ENCODE data around the gene ADAP1.
A peak's percentile ranks its signal among the peaks of the same experiment; 100 is the strongest.
"Not testable (repeated sequence)": the region's sequence is repeated elsewhere in the genome, so short reads cannot be mapped to it uniquely, and the experiment has no call there.

The ADAP1 gene

GRCh38 chr7:875476-876076 lies 78.9 kb downstream of the ADAP1 start:
- DNase-seq: no peak

- DNase-seq: no peak
These were observed 79.4 kb downstream of the ADAP1 start for GRCh38 chr7:875051-875450.

DNA sequence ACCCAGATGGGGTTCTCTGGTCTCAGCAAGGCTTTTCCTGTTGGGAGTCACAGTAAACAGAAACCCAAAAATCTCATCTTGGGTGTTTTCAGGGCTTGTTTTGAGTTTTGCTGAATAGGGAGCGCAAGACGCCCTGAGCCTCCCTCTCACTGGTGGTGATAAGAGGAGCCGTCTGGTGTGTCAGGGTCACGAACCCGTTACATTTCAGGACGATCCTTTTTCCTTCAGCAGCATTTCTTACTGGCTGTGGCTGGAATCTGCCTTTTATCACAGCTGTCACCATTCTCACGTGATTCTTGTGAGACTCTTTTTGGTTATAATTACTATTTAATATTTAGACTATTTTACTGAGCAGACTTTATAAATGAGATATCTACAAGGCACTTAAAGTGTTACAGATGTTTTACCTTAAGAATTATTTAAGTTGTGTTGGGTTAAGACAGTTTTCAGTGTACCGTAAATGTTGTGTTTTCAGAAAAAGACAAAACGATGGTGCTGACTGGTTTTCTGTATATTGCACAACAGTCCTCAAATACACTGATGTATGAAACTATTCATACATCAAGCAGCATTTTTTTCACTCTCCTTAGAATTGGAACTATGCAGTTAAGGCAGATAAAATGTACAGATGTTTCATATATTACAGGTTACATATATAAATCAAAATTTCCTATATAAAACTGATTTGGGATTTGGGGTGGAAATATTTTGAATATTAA lies 80.3 kb downstream of the ADAP1 start:
- DNase-seq: no peak

- DNase-seq: peak; percentile 70
These were observed 81.0 kb downstream of the ADAP1 start for GRCh38 chr7:873367-874002.

- DNase-seq: not testable (repeated sequence)
These were observed 81.8 kb downstream of the ADAP1 start for GRCh38 chr7:872685-873084.

- no peak for DNase-seq
These were observed 82.5 kb downstream of the ADAP1 start for GRCh38 chr7:871900-872537.

GRCh38 chr7:869348-869747 lies 85.1 kb downstream of the ADAP1 start:
- DNase-seq: no peak

- no peak for DNase-seq
These were observed 86.3 kb downstream of the ADAP1 start for GRCh38 chr7:868189-868486.

DNA sequence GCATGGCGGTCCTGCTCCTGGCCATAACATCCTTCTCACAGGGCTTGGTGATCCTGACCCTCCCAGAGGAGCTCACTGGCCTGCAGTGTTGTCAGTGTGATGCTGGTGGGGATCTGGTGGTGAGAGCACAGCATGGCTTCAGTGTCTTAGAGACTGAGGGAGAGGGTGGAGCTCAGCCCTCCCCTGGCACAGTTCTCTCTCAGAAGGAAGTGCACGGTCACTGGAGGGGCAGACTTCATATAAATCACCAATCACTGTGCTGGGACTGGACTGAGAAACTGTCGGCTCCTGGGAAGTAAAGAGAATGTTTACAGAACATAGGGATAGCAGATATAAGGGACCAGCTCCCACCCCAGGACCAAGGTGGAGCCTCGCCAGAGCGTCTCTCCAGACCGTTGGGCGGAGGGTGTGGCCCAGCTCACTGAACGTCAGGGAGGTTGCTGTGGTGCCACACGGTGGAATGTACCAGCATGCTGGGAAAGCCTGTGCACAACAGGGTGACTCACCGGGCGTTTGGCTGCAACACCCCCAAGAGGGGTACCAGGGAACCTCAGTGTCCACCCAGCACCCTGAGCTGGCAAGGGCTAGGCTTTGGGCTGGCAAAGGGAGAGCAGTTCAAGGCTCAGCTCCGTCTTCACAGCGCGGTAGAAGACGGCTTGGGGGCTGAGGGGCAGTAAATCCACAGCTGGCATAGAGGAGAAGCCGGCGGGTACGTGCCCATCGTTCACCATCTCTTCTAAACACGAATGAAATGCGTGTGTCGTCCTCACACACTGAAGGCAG lies 86.9 kb downstream of the ADAP1 start:
- no peak for DNase-seq

- DNase-seq: no peak
These were observed 87.5 kb downstream of the ADAP1 start for GRCh38 chr7:867001-867405.

DNA sequence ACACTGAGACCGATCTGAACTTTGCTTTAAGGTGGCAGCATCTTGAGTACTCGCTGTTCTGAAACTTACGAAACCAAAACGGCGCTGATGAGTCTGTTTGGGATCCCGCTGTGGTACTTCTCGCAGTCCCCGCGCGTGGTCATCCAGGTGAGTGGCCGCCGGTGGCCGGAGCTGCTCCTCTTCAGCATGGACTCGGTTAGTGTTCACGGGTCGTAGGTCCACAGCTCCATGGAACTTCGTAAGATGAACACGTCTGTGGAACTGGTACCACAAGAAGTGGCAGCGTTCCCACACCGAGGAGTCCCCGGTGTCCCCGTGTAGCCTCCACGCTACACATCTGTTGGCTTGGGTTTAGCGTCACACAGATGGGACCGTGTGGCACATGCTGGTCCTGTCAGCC lies 88.6 kb downstream of the ADAP1 start:
- no peak for DNase-seq

GRCh38 chr7:863106-863505 lies 91.4 kb downstream of the ADAP1 start:
- no peak for DNase-seq

GRCh38 chr7:862157-862556 lies 92.3 kb downstream of the ADAP1 start:
- DNase-seq: no peak

DNA sequence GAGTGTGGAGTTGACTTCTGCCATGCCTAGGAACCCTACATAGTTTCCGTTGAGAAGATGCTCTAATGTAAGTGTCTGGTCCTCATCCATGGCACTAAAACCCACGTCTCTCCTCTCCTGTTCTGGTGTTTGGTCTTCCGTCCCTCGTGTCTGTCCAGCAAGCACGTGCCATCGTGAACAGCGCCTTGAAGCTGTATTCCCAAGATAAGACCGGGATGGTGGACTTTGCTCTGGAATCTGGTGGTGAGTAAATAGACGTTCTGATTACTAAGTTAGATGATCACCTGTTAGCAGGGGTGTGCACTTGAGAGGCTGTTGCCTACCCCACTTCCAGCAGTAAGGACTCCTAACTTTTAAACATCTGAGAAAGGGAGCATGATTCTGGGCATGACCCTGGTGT lies 93.3 kb downstream of the ADAP1 start:
- DNase-seq: no peak

GRCh38 chr7:860149-860548 lies 94.3 kb downstream of the ADAP1 start:
- no peak for DNase-seq

DNA sequence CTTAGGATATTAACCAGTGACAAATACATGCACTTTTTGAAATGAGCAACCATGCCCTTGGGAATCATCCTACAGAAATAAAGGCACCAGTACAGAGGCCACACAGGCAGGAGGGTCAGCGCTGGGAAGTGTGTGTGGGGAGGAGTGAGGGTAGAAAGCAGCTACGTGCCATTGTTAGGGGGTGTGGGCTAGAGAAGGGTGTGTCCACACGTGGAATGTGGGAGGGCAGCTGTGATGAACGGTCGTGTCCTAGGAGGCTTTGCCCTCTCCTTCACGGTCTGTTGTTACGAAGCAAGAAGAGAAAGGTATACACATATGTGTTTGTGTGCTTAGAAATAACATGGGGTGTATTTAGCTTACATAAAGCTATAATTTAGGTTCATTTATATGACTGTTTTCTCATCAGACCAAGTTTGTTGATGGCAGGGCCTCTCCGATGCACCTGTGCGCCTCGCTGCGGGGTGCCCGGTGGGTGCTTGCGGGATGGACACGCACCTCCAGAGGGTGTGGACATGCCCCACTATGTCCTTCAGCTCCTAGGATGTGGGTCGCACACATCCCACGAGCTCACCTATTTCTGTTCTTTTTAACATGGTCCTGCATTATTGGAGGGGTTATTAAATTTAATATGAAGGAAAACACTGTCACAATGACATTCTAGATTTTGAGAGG lies 95.0 kb downstream of the ADAP1 start:
- no peak for DNase-seq

GRCh38 chr7:857661-858060 lies 96.8 kb downstream of the ADAP1 start:
- no peak for DNase-seq

- no peak for DNase-seq
These were observed 97.9 kb downstream of the ADAP1 start for GRCh38 chr7:856444-857095.

- DNase-seq: no peak
These were observed 98.7 kb downstream of the ADAP1 start for GRCh38 chr7:855686-856369.

GRCh38 chr7:854118-854775 lies 100.2 kb downstream of the ADAP1 start:
- DNase-seq: no peak
